GM10248 (cell line): Measurements from ENCODE around the gene ACTL6B.

Source experiments
- CTCF ChIA-PET: fragments of 300-600 bp; sonication (Branson Sonifier 250); formaldehyde crosslinking; extraction: SDS; loops from one replicate; lab custom pipeline; 2021; ENCODE audit warnings: antibody characterized with exemption; lab: Yijun Ruan, JAX
- POLR2A ChIA-PET: fragments of 350-650 bp; sonication (Branson Sonifier 250); formaldehyde crosslinking; extraction: SDS; loops from one replicate; lab custom pipeline; 2020; ENCODE audit warnings: antibody characterized with exemption; lab: Yijun Ruan, JAX
- DNase-seq: peaks from one replicate; pipeline ENCODE4 v3.0.0; 2012; ENCODE audit errors: extremely low spot score
- TF ChIP-seq, protein P1 (sequence below): IDR thresholded peaks from 2 replicates; pipeline ENCODE4 v1.5.1; 2012; ENCODE audit warnings: mild to moderate bottlenecking, low read depth; ENCODE audit errors: extremely low read depth, missing control alignments, control extremely low read depth

ACTL6B gene

DNA sequence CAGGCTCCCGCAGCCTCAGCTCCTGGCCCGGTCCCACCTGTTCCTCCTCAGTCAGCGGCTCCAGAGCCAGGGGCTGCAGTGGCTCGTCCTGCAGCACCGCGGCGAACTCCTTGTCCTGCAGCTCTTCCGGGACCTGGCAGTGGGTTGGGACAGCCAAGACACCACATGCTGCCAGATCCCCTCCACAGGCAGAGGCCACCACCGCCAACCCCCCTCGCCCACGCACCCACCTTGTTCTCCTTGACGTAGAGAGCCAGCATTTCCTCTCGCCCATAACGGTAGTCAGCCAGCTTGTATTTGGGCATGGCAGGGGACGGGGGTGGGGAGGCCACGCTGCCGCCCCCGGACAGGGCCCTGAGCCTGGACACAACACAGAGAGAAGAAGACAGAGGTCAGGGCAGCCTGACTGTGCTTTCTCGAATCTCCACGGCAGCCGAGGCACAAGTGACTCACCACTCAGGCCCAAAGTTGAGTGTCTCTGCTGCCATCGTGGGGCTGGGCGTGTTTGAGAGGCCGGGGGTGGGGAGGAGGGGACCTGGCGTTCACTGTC, 31.6 kb upstream of the ACTL6B start:
- DNase-seq, result no peak
- ChIA-PET CTCF (interaction anchor here (10.3 kb wide), 1 partner anchor 18 kb away, joined by 159 read pairs; the partner anchor contains the start of gene POP7), POLR2A (no interaction called here)
- TF ChIP-seq, protein P1, sequence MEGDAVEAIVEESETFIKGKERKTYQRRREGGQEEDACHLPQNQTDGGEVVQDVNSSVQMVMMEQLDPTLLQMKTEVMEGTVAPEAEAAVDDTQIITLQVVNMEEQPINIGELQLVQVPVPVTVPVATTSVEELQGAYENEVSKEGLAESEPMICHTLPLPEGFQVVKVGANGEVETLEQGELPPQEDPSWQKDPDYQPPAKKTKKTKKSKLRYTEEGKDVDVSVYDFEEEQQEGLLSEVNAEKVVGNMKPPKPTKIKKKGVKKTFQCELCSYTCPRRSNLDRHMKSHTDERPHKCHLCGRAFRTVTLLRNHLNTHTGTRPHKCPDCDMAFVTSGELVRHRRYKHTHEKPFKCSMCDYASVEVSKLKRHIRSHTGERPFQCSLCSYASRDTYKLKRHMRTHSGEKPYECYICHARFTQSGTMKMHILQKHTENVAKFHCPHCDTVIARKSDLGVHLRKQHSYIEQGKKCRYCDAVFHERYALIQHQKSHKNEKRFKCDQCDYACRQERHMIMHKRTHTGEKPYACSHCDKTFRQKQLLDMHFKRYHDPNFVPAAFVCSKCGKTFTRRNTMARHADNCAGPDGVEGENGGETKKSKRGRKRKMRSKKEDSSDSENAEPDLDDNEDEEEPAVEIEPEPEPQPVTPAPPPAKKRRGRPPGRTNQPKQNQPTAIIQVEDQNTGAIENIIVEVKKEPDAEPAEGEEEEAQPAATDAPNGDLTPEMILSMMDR, result no peak

DNA sequence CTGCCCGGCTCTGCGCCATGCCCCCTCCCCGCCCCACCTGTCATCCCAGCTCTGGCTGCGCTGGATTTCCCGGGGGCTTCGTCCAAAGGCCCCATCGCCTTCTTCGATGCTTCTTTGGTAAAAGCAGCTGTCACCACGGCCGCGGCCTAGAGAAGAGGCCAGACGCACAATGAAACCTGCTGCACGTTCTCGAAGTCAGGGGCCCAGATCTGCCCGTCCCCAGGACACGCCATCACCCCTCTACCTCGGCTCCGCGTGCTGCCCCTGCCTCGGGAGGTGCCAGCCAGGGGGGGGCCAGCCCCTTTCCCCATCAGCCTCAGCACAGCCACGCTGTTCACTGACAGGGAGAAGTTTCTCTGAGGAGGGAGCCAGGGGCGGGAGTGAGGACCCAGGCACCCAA, 31.0 kb upstream of the ACTL6B start:
- TF ChIP-seq, protein P1, result no peak
- POLR2A ChIA-PET, result no interaction called here
- CTCF ChIA-PET, result no interaction called here
- DNase-seq, result no peak

- TF ChIP-seq, protein P1, result no peak
- ChIA-PET POLR2A (no interaction called here), CTCF (interaction anchor here (1.1 kb wide), 1 partner anchor 19 kb away, joined by 4 read pairs; the partner anchor contains the start of gene POP7)
- no peak for DNase-seq
Observed at GRCh38 chr7:100686822-100687211, 30.6 kb upstream of the ACTL6B start.

- DNase-seq, result no peak
- CTCF ChIA-PET, result interaction anchor here (1.1 kb wide), 1 partner anchor 19 kb away, joined by 4 read pairs; the partner anchor contains the start of gene POP7
- POLR2A ChIA-PET, result no interaction called here
- TF ChIP-seq, protein P1, result no peak
Observed at GRCh38 chr7:100686201-100686821, 30.1 kb upstream of the ACTL6B start.

DNA sequence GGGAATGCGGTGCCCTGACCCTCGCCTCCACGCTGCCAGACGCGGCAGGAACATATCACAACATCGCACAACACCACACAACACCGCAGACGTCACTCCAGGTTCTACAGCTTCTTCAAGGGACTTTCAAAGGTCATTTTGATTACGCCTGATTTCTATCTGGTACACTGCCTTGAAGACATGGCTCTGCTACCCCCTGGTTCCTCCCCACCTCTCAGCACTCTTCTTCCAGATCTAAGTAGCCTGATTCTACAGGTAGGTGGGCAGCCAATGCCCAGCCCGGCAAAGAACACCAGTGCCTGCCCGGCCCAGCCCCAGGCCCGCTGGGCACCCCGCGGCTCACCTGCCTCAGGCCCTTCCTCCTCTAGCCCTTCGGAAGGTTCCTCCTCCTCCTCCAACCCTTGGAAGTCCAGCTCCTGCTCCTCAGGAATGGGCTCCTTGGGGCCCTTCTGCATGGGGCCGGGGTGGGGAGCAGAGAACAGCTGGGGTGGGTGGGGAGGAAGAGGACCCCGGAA, 29.4 kb upstream of the ACTL6B start:
- TF ChIP-seq, protein P1, result no peak
- POLR2A ChIA-PET, result no interaction called here
- DNase-seq, result no peak
- CTCF ChIA-PET, result interaction anchor here (1.1 to 1.3 kb wide), 3 partner anchors 20 to 72 kb away, joined by 3 to 4 read pairs (median 3); partner anchors contain the start of gene POP7

- DNase-seq, result no peak
- ChIA-PET CTCF (interaction anchor here (1.1 to 3.1 kb wide), 3 partner anchors 20 to 72 kb away, joined by 3 to 15 read pairs (median 3); partner anchors contain the start of gene POP7), POLR2A (interaction anchor here (0.6 to 0.7 kb wide), 2 partner anchors 27 to 225 kb away, joined by 3 to 8 read pairs; no protein-coding TSS in a partner anchor)
- TF ChIP-seq, protein P1, result no peak
Observed at GRCh38 chr7:100685049-100685605, 28.9 kb upstream of the ACTL6B start.
